ENCODE measurements around the gene TMEM143.

- TF ChIP-seq, protein P1, sequence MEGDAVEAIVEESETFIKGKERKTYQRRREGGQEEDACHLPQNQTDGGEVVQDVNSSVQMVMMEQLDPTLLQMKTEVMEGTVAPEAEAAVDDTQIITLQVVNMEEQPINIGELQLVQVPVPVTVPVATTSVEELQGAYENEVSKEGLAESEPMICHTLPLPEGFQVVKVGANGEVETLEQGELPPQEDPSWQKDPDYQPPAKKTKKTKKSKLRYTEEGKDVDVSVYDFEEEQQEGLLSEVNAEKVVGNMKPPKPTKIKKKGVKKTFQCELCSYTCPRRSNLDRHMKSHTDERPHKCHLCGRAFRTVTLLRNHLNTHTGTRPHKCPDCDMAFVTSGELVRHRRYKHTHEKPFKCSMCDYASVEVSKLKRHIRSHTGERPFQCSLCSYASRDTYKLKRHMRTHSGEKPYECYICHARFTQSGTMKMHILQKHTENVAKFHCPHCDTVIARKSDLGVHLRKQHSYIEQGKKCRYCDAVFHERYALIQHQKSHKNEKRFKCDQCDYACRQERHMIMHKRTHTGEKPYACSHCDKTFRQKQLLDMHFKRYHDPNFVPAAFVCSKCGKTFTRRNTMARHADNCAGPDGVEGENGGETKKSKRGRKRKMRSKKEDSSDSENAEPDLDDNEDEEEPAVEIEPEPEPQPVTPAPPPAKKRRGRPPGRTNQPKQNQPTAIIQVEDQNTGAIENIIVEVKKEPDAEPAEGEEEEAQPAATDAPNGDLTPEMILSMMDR (IDR thresholded peaks at IDR 0.05): no peak
- no peak for TF ChIP-seq POLR2A (IDR thresholded peaks at IDR 0.05)
These were observed 31.4 kb upstream of the TMEM143 start for GRCh38 chr19:48395170-48395455.

Data from esophagus squamous epithelium (tissue), 4 donors.